Measurements from ENCODE around the gene NAV3. TPM values are rescaled to one million over a fixed set of nuclear protein-coding genes. Genes with fewer than 3 reads are reported as not detected.
A peak's percentile ranks its signal among the peaks of the same experiment; 100 is the strongest.

NAV3 gene
- total RNA-seq, 1 donor, result 121 TPM

- TF ChIP-seq CTCF (IDR thresholded peaks at IDR 0.05; ENCODE audit: insufficient read depth, low read length), result no peak
- DNase-seq (ENCODE audit: low read depth), result no peak
- no peak overlapping the region for H3K4me3 ChIP-seq (ENCODE audit: low read depth, low read length)
These were observed 153.2 kb downstream of the NAV3 start for GRCh38 chr12:77983859-77984258.

GRCh38 chr12:77992760-77993159, 162.1 kb downstream of the NAV3 start:
- no peak for TF ChIP-seq CTCF (IDR thresholded peaks at IDR 0.05; ENCODE audit: insufficient read depth, low read length)
- H3K4me3 ChIP-seq (ENCODE audit: low read depth, low read length), result no peak overlapping the region
- no peak for DNase-seq (ENCODE audit: low read depth)

- DNase-seq (ENCODE audit: low read depth), result no peak
- H3K4me3 ChIP-seq (ENCODE audit: low read depth, low read length), result no peak overlapping the region
- TF ChIP-seq CTCF (IDR thresholded peaks at IDR 0.05; ENCODE audit: insufficient read depth, low read length), result no peak
These were observed 163.0 kb downstream of the NAV3 start for GRCh38 chr12:77993658-77994057.

- no peak for TF ChIP-seq CTCF (IDR thresholded peaks at IDR 0.05; ENCODE audit: insufficient read depth, low read length)
- peak; percentile 54 for DNase-seq (ENCODE audit: low read depth)
- no peak overlapping the region for H3K4me3 ChIP-seq (ENCODE audit: low read depth, low read length)
These were observed 164.9 kb downstream of the NAV3 start for GRCh38 chr12:77995436-77996167.

GRCh38 chr12:77996670-77997069, 166.0 kb downstream of the NAV3 start:
- no peak overlapping the region for H3K4me3 ChIP-seq (ENCODE audit: low read depth, low read length)
- TF ChIP-seq CTCF (IDR thresholded peaks at IDR 0.05; ENCODE audit: insufficient read depth, low read length), result no peak
- no peak for DNase-seq (ENCODE audit: low read depth)

- peak; percentile 17 for DNase-seq (ENCODE audit: low read depth)
- TF ChIP-seq CTCF (IDR thresholded peaks at IDR 0.05; ENCODE audit: insufficient read depth, low read length), result no peak
- H3K4me3 ChIP-seq (ENCODE audit: low read depth, low read length), result no peak overlapping the region
These were observed 167.6 kb downstream of the NAV3 start for GRCh38 chr12:77998236-77998786.
